Liver (tissue), 9 donors: ENCODE data around the gene IRF2. TPM values are rescaled to one million over a fixed set of nuclear protein-coding genes. Genes with fewer than 3 reads are reported as not detected.

Experiments used
- DNase-seq: peaks from one replicate; pipeline ENCODE4 v3.0.0-alpha.2; 2017; ENCODE audit warnings: low spot score
- H3K27ac ChIP-seq, 2 donors: one replicate each; pipeline ENCODE4 v1.7.0; 2013; ENCODE audit warnings: inconsistent platforms in 2 of 2, low read length in 2 of 2, control low read depth in 1 of 2, low read depth in 1 of 2, mild to moderate bottlenecking in 1 of 2
- H3K27me3 ChIP-seq, 4 donors: one replicate each; pipeline versions ENCODE4 v1.6.1 to v1.7.0; 2013; ENCODE audit warnings: low read length in 3 of 4, inconsistent platforms in 1 of 4, mild to moderate bottlenecking in 1 of 4, moderate library complexity in 1 of 4; ENCODE audit not compliant: control insufficient read depth in 4 of 4, insufficient read depth in 4 of 4
- H3K36me3 ChIP-seq, 4 donors: one replicate each; pipeline versions ENCODE4 v1.6.1 to v1.7.0; 2013; ENCODE audit warnings: low read length in 3 of 4, mild to moderate bottlenecking in 3 of 4, low read depth in 1 of 4, moderate library complexity in 1 of 4; ENCODE audit not compliant: control insufficient read depth in 4 of 4, insufficient read depth in 3 of 4
- H3K4me1 ChIP-seq, 4 donors: one replicate each; pipeline versions ENCODE4 v1.6.1 to v1.7.0; 2013; ENCODE audit warnings: low read length in 3 of 4, mild to moderate bottlenecking in 3 of 4, moderate library complexity in 1 of 4; ENCODE audit not compliant: control insufficient read depth in 4 of 4, insufficient read depth in 4 of 4
- H3K4me3 ChIP-seq, 3 donors: one replicate each; pipeline versions ENCODE4 v1.6.1 to v1.7.0; 2013; ENCODE audit warnings: low read length in 3 of 3, control low read depth in 1 of 3, low read depth in 1 of 3, mild to moderate bottlenecking in 1 of 3
- H3K9ac ChIP-seq, 2 donors: one replicate each; pipeline ENCODE4 v1.7.0; 2013; ENCODE audit warnings: low read length in 2 of 2, mild to moderate bottlenecking in 2 of 2, moderate library complexity in 2 of 2, control low read depth in 1 of 2, low read depth in 1 of 2
- H3K9me3 ChIP-seq, 4 donors: one replicate each; pipeline versions ENCODE4 v1.6.1 to v1.7.0; 2013; ENCODE audit warnings: low read length in 3 of 4; ENCODE audit not compliant: control insufficient read depth in 4 of 4
- ATF3 ChIP-seq: IDR thresholded peaks from 2 replicates; pipeline ENCODE4 v1.6.1; 2016; ENCODE audit warnings: antibody characterized with exemption
- CTCF ChIP-seq: fragments of 150-350 bp; IDR thresholded peaks from 2 replicates; pipeline ENCODE4 v1.5.1; 2017; ENCODE audit warnings: improper control_type of control experiment, low read depth, low read length; ENCODE audit not compliant: missing input control
- EGR1 ChIP-seq, 2 donors: IDR thresholded peaks; 2 replicates each; pipeline ENCODE4 v1.6.1; 2016 to 2018; ENCODE audit warnings: antibody characterized with exemption in 2 of 2, low read depth in 2 of 2
- FOXA1 ChIP-seq: IDR thresholded peaks from 2 replicates; pipeline ENCODE4 v1.6.1; 2016; ENCODE audit warnings: antibody characterized with exemption
- FOXA2 ChIP-seq: IDR thresholded peaks from 2 replicates; pipeline ENCODE4 v1.6.1; 2016; ENCODE audit warnings: antibody characterized with exemption
- GABPA ChIP-seq, 2 donors: IDR thresholded peaks in 1 of 2; conservative IDR thresholded peaks in 1 of 2; 2 replicates each; pipeline ENCODE4 v1.6.1; 2016; ENCODE audit warnings: antibody characterized with exemption in 2 of 2, mild to moderate bottlenecking in 1 of 2, moderate library complexity in 1 of 2
- HNF4A ChIP-seq, 2 donors: conservative IDR thresholded peaks; 2 replicates each; pipeline ENCODE4 v1.6.1; 2016; ENCODE audit warnings: antibody characterized with exemption in 2 of 2, mild to moderate bottlenecking in 2 of 2
- HNF4G ChIP-seq: IDR thresholded peaks from 2 replicates; pipeline ENCODE4 v1.6.1; 2016; ENCODE audit warnings: antibody characterized with exemption
- JUND ChIP-seq, 2 donors: IDR thresholded peaks; 2 replicates each; pipeline ENCODE4 v1.6.1; 2016; ENCODE audit warnings: antibody characterized with exemption in 2 of 2
- NR2F2 ChIP-seq: IDR thresholded peaks from 2 replicates; pipeline ENCODE4 v1.6.1; 2016; ENCODE audit warnings: antibody characterized with exemption
- SP1 ChIP-seq: IDR thresholded peaks from 2 replicates; pipeline ENCODE4 v1.6.1; 2018; ENCODE audit warnings: antibody characterized with exemption, mild to moderate bottlenecking
- TAF1 ChIP-seq: conservative IDR thresholded peaks from 2 replicates; pipeline ENCODE4 v1.6.1; 2016; ENCODE audit warnings: antibody characterized with exemption, mild to moderate bottlenecking
- YY1 ChIP-seq: IDR thresholded peaks from 2 replicates; pipeline ENCODE4 v1.6.1; 2016; ENCODE audit warnings: antibody characterized with exemption, mild to moderate bottlenecking
- WGBS: extraction: QIAGEN DNeasy Blood & Tissue Kit; methylation state at CpG from one replicate; pipeline ENCODE4 v1.1.7; 2013; 5-methylcytosine and 5-hydroxymethylcytosine counted together
- polyA plus RNA-seq, 2 donors: library from polyadenylated mRNA; stranded (reverse) in 1 of 2; unstranded in 1 of 2; fragments of 200-250 nt in 1 of 2; fragments of >200 nt in 1 of 2; fragmentation: Nextera tagmentation in 1 of 2; extraction: Ambion mirVana in 1 of 2; gene quantifications; one replicate each; pipeline versions ENCODE4 v1.2.1 to v1.2.3, GENCODE V29; 2013 to 2015
- total RNA-seq, 2 donors: library from RNA; depleted of rRNA; stranded (reverse); fragments of >200 nt; gene quantifications; one replicate each; pipeline ENCODE4 v1.2.3, GENCODE V29; 2014
- TF ChIP-seq, protein P1 (sequence below): IDR thresholded peaks from 2 replicates; pipeline ENCODE4 v1.6.1; 2016; ENCODE audit warnings: antibody characterized with exemption
- TF ChIP-seq, protein P2 (sequence below): IDR thresholded peaks from 2 replicates; pipeline ENCODE4 v1.6.1; 2016; ENCODE audit warnings: antibody characterized with exemption
- TF ChIP-seq, protein P3 (sequence below): IDR thresholded peaks from 2 replicates; pipeline ENCODE4 v1.6.1; 2016; ENCODE audit warnings: antibody characterized with exemption, mild to moderate bottlenecking
- donor health status: healthy.
- donor health status: healthy.
- donor health status: healthy.
- donor health status: healthy.
- donor health status: healthy.

IRF2 gene
- total and polyA plus RNA-seq, 4 donors: 12.9 to 25.5 (median 22.2) TPM

GRCh38 chr4:184475096-184475461, 729 bp upstream of the IRF2 start:
- peak; percentile 4 for TF ChIP-seq TAF1
- no peak for TF ChIP-seq GABPA (IDR thresholded peaks at IDR 0.05 in 1 of 2, conservative IDR thresholded peaks at IDR 0.05 in 1 of 2)
- TF ChIP-seq, protein P1, sequence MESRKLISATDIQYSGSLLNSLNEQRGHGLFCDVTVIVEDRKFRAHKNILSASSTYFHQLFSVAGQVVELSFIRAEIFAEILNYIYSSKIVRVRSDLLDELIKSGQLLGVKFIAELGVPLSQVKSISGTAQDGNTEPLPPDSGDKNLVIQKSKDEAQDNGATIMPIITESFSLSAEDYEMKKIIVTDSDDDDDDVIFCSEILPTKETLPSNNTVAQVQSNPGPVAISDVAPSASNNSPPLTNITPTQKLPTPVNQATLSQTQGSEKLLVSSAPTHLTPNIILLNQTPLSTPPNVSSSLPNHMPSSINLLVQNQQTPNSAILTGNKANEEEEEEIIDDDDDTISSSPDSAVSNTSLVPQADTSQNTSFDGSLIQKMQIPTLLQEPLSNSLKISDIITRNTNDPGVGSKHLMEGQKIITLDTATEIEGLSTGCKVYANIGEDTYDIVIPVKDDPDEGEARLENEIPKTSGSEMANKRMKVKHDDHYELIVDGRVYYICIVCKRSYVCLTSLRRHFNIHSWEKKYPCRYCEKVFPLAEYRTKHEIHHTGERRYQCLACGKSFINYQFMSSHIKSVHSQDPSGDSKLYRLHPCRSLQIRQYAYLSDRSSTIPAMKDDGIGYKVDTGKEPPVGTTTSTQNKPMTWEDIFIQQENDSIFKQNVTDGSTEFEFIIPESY: no peak
- no peak for TF ChIP-seq JUND (IDR thresholded peaks at IDR 0.05)
- no peak for TF ChIP-seq HNF4G
- TF ChIP-seq, protein P2, sequence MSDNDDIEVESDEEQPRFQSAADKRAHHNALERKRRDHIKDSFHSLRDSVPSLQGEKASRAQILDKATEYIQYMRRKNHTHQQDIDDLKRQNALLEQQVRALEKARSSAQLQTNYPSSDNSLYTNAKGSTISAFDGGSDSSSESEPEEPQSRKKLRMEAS: no peak
- peak; percentile 9 for TF ChIP-seq NR2F2
- TF ChIP-seq FOXA1: no peak
- peak; percentile 67 for DNase-seq
- Histone ChIP-seq H3K9me3 (no peaks in the 10 kb centered on the region), H3K4me1 (peaks cover 10 to 68% (median 48%) of the 10 kb centered on the region in 4 donors), H3K4me3 (peak overlapping the region; percentile 92 to 98 (median 96)), H3K36me3 (no peaks in the 10 kb centered on the region), H3K9ac (peak overlapping the region; percentile 89 to 91), H3K27me3 (no peaks in the 10 kb centered on the region), H3K27ac (peak overlapping the region; percentile 93 to 100)
- 0% methylated on average over 17 of the region's 17 CpGs for WGBS

- DNase-seq: peak; percentile 59
- WGBS: under 1% methylated on average over 65 of the region's 65 CpGs
- H3K27me3 ChIP-seq: no peaks in the 10 kb centered on the region
- H3K36me3 ChIP-seq: no peaks in the 10 kb centered on the region
- H3K4me1 ChIP-seq: peaks cover 7 to 68% (median 50%) of the 10 kb centered on the region in 4 donors
- H3K4me3 ChIP-seq: peak overlapping the region; percentile 89 to 100 (median 96)
- peak overlapping the region; percentile 97 to 98 for H3K9ac ChIP-seq
- TF ChIP-seq JUND (IDR thresholded peaks at IDR 0.05) (no peak), EGR1 (IDR thresholded peaks at IDR 0.05; ENCODE audit: low read depth in 2 of 2) (no peak), FOXA2 (no peak)
- TF ChIP-seq, protein P2: no peak
- H3K9me3 ChIP-seq: no peaks in the 10 kb centered on the region
- peak overlapping the region; percentile 98 to 100 for H3K27ac ChIP-seq
Measured at GRCh38 chr4:184473499-184474262, 669 bp downstream of the IRF2 start.

DNA sequence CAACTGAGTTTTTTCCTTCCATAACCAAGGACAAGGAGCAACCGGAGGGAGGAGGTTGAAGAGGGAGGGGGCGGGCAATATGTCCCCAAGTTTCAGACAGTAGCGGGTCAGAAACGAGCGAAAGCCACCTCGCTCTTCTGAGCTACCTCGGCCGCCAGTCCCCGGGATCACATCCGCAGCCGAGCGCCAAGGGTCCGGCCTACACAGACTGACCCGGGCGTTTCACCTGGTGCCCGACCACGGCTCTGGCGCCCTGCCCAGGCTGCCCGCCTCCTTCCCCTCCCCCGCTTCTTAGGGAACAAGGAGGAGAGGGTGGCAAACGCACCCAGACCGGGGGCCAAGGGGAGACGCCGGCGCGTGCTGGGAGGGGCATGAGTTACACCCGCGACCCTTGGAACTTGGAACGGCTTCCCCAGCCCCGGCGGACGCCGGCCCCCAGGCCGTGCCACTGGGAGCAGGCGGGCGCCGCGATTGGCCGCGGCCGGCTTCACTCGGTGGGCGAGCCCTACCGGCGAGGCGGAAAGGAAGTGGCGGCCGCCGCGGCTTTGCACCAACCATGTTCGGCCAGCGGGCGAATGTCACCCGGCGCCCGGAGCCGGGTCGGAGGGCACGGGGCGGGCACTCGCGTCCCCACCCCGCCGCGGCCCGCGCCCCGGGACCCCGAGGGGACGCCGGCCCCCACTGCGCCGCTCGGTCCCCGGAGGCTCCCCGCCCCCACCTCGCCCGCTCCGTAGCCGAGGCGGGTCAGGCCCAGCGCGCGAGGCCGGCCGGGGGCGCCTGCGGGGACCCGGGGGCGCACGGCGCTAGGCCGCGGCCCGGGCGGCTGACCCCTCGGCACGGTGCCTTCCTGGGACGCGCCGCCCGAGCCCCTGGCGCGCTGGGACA, 1.5 kb downstream of the IRF2 start:
- WGBS: under 1% methylated on average over 104 of the region's 104 CpGs
- Histone ChIP-seq H3K4me3 (peak overlapping the region; percentile 74 to 96 (median 89)), H3K4me1 (peaks cover 7 to 67% (median 52%) of the 10 kb centered on the region in 4 donors)
- TF ChIP-seq SP1 (peak; percentile 78), HNF4G (peak; percentile 83), CTCF (peak; percentile 21), ATF3 (no peak), FOXA1 (no peak), YY1 (peak; percentile 58), GABPA (IDR thresholded peaks at IDR 0.05 in 1 of 2, conservative IDR thresholded peaks at IDR 0.05 in 1 of 2) (peak in 1 of 2 donors; percentile 56), TAF1 (peak; percentile 13), FOXA2 (no peak), HNF4A (conservative IDR thresholded peaks at IDR 0.05) (peak; percentile 83 to 87)
- TF ChIP-seq, protein P3, sequence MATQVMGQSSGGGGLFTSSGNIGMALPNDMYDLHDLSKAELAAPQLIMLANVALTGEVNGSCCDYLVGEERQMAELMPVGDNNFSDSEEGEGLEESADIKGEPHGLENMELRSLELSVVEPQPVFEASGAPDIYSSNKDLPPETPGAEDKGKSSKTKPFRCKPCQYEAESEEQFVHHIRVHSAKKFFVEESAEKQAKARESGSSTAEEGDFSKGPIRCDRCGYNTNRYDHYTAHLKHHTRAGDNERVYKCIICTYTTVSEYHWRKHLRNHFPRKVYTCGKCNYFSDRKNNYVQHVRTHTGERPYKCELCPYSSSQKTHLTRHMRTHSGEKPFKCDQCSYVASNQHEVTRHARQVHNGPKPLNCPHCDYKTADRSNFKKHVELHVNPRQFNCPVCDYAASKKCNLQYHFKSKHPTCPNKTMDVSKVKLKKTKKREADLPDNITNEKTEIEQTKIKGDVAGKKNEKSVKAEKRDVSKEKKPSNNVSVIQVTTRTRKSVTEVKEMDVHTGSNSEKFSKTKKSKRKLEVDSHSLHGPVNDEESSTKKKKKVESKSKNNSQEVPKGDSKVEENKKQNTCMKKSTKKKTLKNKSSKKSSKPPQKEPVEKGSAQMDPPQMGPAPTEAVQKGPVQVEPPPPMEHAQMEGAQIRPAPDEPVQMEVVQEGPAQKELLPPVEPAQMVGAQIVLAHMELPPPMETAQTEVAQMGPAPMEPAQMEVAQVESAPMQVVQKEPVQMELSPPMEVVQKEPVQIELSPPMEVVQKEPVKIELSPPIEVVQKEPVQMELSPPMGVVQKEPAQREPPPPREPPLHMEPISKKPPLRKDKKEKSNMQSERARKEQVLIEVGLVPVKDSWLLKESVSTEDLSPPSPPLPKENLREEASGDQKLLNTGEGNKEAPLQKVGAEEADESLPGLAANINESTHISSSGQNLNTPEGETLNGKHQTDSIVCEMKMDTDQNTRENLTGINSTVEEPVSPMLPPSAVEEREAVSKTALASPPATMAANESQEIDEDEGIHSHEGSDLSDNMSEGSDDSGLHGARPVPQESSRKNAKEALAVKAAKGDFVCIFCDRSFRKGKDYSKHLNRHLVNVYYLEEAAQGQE: peak; percentile 33

More for the DNA sequence above, 1.5 kb downstream of the IRF2 start:
- peak overlapping the region; percentile 98 to 100 for H3K27ac ChIP-seq
- H3K9ac ChIP-seq: peak overlapping the region; percentile 87 to 93
- DNase-seq: peak; percentile 81
- no peaks in the 10 kb centered on the region for H3K36me3 ChIP-seq
- H3K9me3 ChIP-seq: no peaks in the 10 kb centered on the region
- H3K27me3 ChIP-seq: no peaks in the 10 kb centered on the region
